Gastroesophageal sphincter (tissue), 4 donors: ENCODE measurements around the gene USP54. TPM values are rescaled to one million over a fixed set of nuclear protein-coding genes. Genes with fewer than 3 reads are reported as not detected.

Experiments
- ATAC-seq: fragments of 150-250 bp; one replicate; pipeline ENCODE4 v1.9.1; 2016; ENCODE audit warnings: mild to moderate bottlenecking, moderate library complexity
- H3K27ac ChIP-seq, 4 donors: fragments of 200-600 bp; sonication (generic) in 3 of 4; 1 replicate in 3 of 4; 2 replicates in 1 of 4; pipeline ENCODE4 v1.5.1; 2016 to 2019
- H3K27me3 ChIP-seq: fragments of 200-600 bp; sonication (generic); one replicate; pipeline ENCODE4 v1.5.1; 2019
- H3K36me3 ChIP-seq, 2 donors: fragments of 200-600 bp; sonication (generic); one replicate each; pipeline ENCODE4 v1.5.1; 2019; ENCODE audit warnings: control low read depth in 1 of 2
- H3K4me1 ChIP-seq, 3 donors: fragments of 200-600 bp; sonication (generic); 1 replicate in 2 of 3; 2 replicates in 1 of 3; pipeline ENCODE4 v1.5.1; 2016 to 2019; ENCODE audit warnings: control low read depth in 2 of 3
- H3K4me3 ChIP-seq, 2 donors: fragments of 200-600 bp; sonication (generic); one replicate each; pipeline ENCODE4 v1.5.1; 2019; ENCODE audit warnings: mild to moderate bottlenecking in 1 of 2, moderate library complexity in 1 of 2
- H3K9me3 ChIP-seq, 3 donors: fragments of 200-600 bp; sonication (generic); one replicate each; pipeline ENCODE4 v1.5.1; 2017 to 2019; ENCODE audit warnings: control low read depth in 2 of 3
- EP300 ChIP-seq: sonication (generic); formaldehyde crosslinking; IDR thresholded peaks from one replicate; pipeline ENCODE4 v1.6.1; 2017; ENCODE audit warnings: antibody characterized with exemption, mild to moderate bottlenecking
- POLR2A ChIP-seq, 2 donors: fragments of 450-650 bp; IDR thresholded peaks; one replicate each; pipeline ENCODE4 v1.6.1; 2017; ENCODE audit warnings: antibody characterized with exemption in 2 of 2, mild to moderate bottlenecking in 2 of 2, moderate library complexity in 1 of 2
- POLR2AphosphoS5 ChIP-seq: sonication (generic); formaldehyde crosslinking; IDR thresholded peaks from one replicate; pipeline ENCODE4 v1.6.1; 2017; ENCODE audit warnings: antibody characterized with exemption
- WGBS, 2 donors: methylation state at CpG; one replicate each; pipeline ENCODE4 v1.1.5; 2018; ENCODE audit warnings: low coverage in 1 of 2; 5-methylcytosine and 5-hydroxymethylcytosine counted together
- total RNA-seq, 4 donors: library from RNA; depleted of rRNA; stranded (reverse); fragments of >200 nt; gene quantifications; one replicate each; pipeline ENCODE4 v1.1.0, GENCODE V29; 2016
- TF ChIP-seq, protein P1 (sequence below), 4 experiments: fragments of 200-600 bp in 2 of 4; fragments of 450-650 bp in 2 of 4; sonication (generic) in 1 of 4; IDR thresholded peaks; one replicate each; pipeline ENCODE4 v1.5.1; 2017 to 2019; ENCODE audit warnings: antibody characterized with exemption in 4 of 4, mild to moderate bottlenecking in 2 of 4, moderate library complexity in 2 of 4

Gene USP54
- total RNA-seq, 4 donors from 2014 or later: 27.1 to 106 (median 53.8) TPM

DNA sequence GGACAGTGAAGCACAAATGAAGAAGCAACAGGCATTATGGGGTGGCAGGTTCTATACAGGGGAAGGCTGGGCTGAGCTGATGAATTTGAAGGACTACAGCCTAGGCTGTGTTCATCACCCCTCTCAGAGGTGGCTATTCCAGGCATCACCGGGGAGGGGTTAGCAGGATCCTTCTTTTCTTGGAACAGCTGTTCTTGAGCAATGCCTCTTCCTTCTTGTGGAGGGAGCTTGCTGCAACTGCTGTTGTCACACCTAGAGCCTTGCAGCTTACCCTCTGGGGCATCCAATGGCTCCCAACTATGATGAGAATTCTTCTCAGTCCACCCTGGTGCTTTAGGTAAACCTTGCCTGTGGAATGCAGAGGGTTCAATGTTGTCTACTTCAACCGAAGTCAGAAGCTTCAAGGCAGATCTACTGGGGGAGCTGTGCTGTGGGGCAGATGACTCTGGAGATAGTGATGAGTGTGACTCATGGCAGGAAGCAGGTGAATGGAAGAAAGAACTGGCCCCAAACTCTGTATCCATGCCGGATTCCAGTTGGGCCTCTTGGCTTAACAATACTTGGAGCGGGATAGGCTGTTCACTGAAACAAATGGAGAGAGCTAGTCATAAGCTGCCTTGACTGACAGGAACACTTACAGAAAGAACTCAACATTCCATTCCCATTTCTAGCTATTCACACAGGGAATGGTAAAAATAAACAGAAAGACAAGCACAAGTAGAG lies 73.8 kb downstream of the USP54 start:
- TF ChIP-seq, protein P1, sequence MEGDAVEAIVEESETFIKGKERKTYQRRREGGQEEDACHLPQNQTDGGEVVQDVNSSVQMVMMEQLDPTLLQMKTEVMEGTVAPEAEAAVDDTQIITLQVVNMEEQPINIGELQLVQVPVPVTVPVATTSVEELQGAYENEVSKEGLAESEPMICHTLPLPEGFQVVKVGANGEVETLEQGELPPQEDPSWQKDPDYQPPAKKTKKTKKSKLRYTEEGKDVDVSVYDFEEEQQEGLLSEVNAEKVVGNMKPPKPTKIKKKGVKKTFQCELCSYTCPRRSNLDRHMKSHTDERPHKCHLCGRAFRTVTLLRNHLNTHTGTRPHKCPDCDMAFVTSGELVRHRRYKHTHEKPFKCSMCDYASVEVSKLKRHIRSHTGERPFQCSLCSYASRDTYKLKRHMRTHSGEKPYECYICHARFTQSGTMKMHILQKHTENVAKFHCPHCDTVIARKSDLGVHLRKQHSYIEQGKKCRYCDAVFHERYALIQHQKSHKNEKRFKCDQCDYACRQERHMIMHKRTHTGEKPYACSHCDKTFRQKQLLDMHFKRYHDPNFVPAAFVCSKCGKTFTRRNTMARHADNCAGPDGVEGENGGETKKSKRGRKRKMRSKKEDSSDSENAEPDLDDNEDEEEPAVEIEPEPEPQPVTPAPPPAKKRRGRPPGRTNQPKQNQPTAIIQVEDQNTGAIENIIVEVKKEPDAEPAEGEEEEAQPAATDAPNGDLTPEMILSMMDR (IDR thresholded peaks at IDR 0.05): no peak
- TF ChIP-seq POLR2A (IDR thresholded peaks at IDR 0.05): no peak
- TF ChIP-seq EP300: no peak
- no peak for TF ChIP-seq POLR2AphosphoS5
- Histone ChIP-seq H3K27ac (no peak overlapping the region), H3K9me3 (no peaks in the 10 kb centered on the region), H3K4me1 (no peaks in the 10 kb centered on the region), H3K4me3 (no peak overlapping the region), H3K27me3 (no peaks in the 10 kb centered on the region), H3K36me3 (peaks cover 15 to 99% of the 10 kb centered on the region in 2 donors)
- WGBS, 2 donors: 92% methylated on average over 2 of the region's 4 CpGs; no CpG with 5 or more reads in 1 of the 2 donors
- ATAC-seq: no peak

DNA sequence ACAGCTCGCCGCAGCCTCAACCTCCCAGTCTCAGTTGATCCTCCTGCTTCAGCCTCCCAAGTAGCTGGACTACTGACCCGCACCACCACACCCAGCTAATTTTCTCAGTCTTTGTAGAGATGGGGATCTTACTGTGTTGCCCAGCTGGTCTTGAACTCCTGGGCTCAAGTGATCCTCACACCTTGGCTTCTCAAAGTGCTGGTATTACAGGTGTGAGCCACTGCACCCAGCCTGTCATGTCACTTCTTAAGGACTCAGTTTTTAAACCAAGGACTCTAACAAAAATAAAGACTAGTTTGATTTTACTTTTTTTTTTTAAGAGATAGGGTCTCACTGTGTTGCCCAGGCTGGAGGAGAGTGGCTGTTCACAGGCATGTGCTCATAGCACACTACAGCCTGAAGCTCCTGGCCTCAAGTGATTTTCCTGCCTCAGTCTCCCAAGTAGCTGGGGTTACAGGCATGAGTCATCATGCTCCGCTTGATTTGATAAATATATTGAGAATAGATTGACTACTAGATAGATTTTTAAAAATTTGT lies 78.9 kb downstream of the USP54 start:
- H3K9me3 ChIP-seq: no peaks in the 10 kb centered on the region
- ATAC-seq: no peak
- no peaks in the 10 kb centered on the region for H3K4me1 ChIP-seq
- H3K36me3 ChIP-seq: peaks cover 0 to 72% of the 10 kb centered on the region in 2 donors
- TF ChIP-seq POLR2AphosphoS5 (no peak), EP300 (no peak), POLR2A (IDR thresholded peaks at IDR 0.05) (no peak)
- TF ChIP-seq, protein P1 (IDR thresholded peaks at IDR 0.05): no peak
- no peak overlapping the region for H3K4me3 ChIP-seq
- H3K27me3 ChIP-seq: no peaks in the 10 kb centered on the region
- no peak overlapping the region for H3K27ac ChIP-seq
- WGBS, 2 donors: 90 to 96% methylated on average over 2 to 3 of the region's 4 CpGs

DNA sequence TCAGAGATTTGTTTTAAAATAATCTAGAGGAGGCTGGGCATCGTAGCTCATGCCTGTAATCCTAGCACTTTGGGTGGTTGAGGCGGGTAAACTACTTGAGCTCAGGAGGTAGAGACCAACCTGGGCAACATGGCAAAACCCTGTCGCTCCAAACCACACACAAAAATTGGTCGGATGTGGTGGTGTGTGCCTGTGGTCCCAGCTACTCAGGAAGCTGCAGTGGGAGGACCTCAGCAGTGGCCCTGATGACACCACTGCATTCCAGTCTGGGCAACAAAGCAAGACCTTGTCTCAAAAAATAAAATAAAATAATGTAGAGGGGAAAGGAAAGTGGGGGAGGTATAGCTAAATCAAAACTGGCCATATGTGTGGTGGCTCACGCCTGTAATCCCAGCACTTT lies 81.4 kb downstream of the USP54 start:
- 85 to 97% methylated on average over 3 to 5 of the region's 5 CpGs for WGBS, 2 donors
- peaks cover 0 to 69% of the 10 kb centered on the region in 2 donors for H3K36me3 ChIP-seq
- TF ChIP-seq POLR2A (IDR thresholded peaks at IDR 0.05) (no peak), POLR2AphosphoS5 (no peak), EP300 (no peak)
- TF ChIP-seq, protein P1 (IDR thresholded peaks at IDR 0.05): no peak
- no peak for ATAC-seq
- H3K4me1 ChIP-seq: no peaks in the 10 kb centered on the region
- no peak overlapping the region for H3K4me3 ChIP-seq
- H3K27me3 ChIP-seq: no peaks in the 10 kb centered on the region
- H3K27ac ChIP-seq: no peak overlapping the region
- no peaks in the 10 kb centered on the region for H3K9me3 ChIP-seq

DNA sequence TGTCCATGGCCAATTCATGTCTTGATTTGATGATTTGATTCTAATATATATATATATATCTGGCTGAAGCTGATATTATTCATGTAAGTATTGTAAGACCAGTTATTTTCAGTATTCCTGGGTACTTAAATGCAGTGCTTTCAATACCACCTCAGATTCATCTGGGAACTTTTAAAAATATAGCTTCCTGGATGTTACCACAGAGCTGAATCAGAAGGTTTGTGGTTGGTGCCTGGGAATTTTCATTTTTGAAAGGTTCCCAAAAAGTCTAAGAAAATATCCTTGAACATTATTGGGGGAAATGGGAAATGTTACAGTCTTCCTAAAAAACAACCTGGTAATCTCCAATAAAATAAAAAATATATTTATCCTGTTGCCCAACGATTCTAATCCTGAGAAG lies 84.7 kb downstream of the USP54 start:
- Histone ChIP-seq H3K4me3 (no peak overlapping the region), H3K9me3 (no peaks in the 10 kb centered on the region), H3K27me3 (no peaks in the 10 kb centered on the region), H3K4me1 (no peaks in the 10 kb centered on the region), H3K36me3 (peaks cover 0 to 72% of the 10 kb centered on the region in 2 donors), H3K27ac (no peak overlapping the region)
- TF ChIP-seq POLR2A (IDR thresholded peaks at IDR 0.05): no peak
- no peak for TF ChIP-seq EP300
- TF ChIP-seq POLR2AphosphoS5: no peak
- TF ChIP-seq, protein P1 (IDR thresholded peaks at IDR 0.05): no peak
- 75 to 80% methylated on average over 1 of the region's 1 CpG for WGBS, 2 donors
- ATAC-seq: no peak

DNA sequence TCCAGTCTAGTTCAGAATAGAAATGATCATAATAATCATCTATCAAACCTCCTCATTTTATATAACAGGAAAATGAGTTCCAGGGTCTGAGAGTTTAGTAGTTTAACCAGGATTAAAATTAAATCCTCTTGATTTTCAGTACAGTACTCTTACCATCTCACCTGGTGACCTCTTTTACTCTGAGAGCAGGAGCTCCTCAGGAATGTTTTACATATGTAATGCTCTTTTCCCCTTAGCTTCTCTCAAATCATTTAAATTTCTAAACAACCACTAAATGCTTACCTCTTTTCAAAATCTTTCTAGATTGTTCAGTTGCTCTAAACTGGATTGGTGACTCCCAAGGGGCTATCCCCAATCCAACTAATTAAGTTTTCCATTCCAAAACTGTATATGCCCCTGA lies 85.1 kb downstream of the USP54 start:
- no peak for ATAC-seq
- TF ChIP-seq EP300 (no peak), POLR2A (IDR thresholded peaks at IDR 0.05) (no peak), POLR2AphosphoS5 (no peak)
- TF ChIP-seq, protein P1 (IDR thresholded peaks at IDR 0.05): no peak
- no peaks in the 10 kb centered on the region for H3K27me3 ChIP-seq
- H3K4me3 ChIP-seq: no peak overlapping the region
- H3K9me3 ChIP-seq: no peaks in the 10 kb centered on the region
- H3K27ac ChIP-seq: no peak overlapping the region
- peaks cover 0 to 76% of the 10 kb centered on the region in 2 donors for H3K36me3 ChIP-seq
- no peaks in the 10 kb centered on the region for H3K4me1 ChIP-seq
